ENCODE data around the gene DRC3. TPM values are rescaled to one million over a fixed set of nuclear protein-coding genes. Genes with fewer than 3 reads are reported as not detected.

The DRC3 gene
- total and polyA plus RNA-seq, 10 of the 15 experiments (the other 5 are each of a cell fraction or from before 2014, with no cell fraction given), result 0.18 to 2.3 (median 0.60) TPM; not detected in 3

DNA sequence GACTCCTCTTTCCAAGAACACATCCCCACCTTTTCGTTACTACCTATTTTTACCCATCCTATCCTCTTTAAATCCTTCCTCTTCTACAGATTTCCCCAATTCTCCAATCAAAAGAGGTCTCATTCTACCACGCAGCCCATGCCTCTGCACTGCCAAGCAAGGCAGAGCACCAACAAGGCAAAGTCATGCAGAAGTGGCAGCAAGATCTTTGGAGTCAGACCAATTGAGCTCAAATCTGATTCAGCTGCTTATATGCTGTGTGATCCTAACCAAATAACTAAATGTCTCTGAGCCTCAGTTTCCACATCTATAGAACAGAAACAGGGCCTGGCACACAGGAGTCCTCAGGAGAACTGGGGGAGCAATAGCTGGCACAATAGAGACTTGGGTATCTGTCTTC, 41.5 kb upstream of the DRC3 start (continued):
- no peak for TF ChIP-seq CBX5 (IDR thresholded peaks at IDR 0.05; ENCODE audit: low read depth)
- TF ChIP-seq NR2F1 (conservative IDR thresholded peaks at IDR 0.05), result no peak
- TF ChIP-seq BCL11A (IDR thresholded peaks at IDR 0.05; ENCODE audit: low read depth, low read length), result no peak
- TF ChIP-seq ZNF622 (IDR thresholded peaks at IDR 0.05), result no peak
- TF ChIP-seq RUNX3 (IDR thresholded peaks at IDR 0.05; ENCODE audit: low read length), result no peak
- TF ChIP-seq JUNB (IDR thresholded peaks at IDR 0.05), result no peak
- TF ChIP-seq, protein P1, sequence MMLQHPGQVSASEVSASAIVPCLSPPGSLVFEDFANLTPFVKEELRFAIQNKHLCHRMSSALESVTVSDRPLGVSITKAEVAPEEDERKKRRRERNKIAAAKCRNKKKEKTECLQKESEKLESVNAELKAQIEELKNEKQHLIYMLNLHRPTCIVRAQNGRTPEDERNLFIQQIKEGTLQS (IDR thresholded peaks at IDR 0.05; ENCODE audit: borderline replicate concordance, extremely low read depth, low read depth, low read length), result no peak
- TF ChIP-seq FOS (IDR thresholded peaks at IDR 0.05; ENCODE audit: borderline replicate concordance, extremely low read depth, insufficient read length), result no peak
- no peak for TF ChIP-seq KDM1A (IDR thresholded peaks at IDR 0.05; ENCODE audit: borderline replicate concordance)

DNA sequence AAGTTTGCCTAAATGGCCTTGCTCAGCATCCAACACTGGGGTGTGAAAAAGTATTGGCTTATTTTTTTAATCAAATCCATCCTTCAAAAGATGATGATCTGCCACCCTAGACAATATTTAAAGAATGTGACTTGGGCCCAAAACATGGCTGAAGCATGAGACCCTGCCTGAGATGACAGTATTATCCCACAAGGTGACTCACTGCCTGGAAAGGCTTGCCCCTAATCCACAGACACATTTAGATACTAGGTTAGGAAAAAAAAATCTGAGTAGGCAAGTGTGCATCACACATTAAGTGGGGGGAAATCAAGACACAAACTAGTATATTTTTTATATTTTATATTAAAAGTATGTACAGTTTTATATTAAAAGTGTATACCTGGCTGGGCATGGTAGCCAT, 38.9 kb upstream of the DRC3 start:
- RAD21 ChIA-PET (ENCODE audit: unreplicated experiment), result no interaction called here
- ATAC-seq (no peak), FAIRE-seq (no peak), DNase-seq (ENCODE audit: low read depth, low spot score) (no peak)
- no peak overlapping the region for H2AFZ ChIP-seq (ENCODE audit: control insufficient read depth, low read depth, low read length)
- no peaks in the 10 kb centered on the region for H3K79me2 ChIP-seq (ENCODE audit: control insufficient read depth, insufficient read depth, low read length)
- no peak overlapping the region for H3K9ac ChIP-seq (ENCODE audit: control insufficient read depth, insufficient read depth, low read length)
- no peaks in the 10 kb centered on the region for H3K27me3 ChIP-seq (replicated peaks in 1 of 2; ENCODE audit: control insufficient read depth in 2 of 2, insufficient read depth in 2 of 2, low read length in 1 of 2)
- in situ Hi-C loops (cut with MboI) (no loop called here), intact Hi-C loops (cut with micrococcal nuclease; ENCODE audit: unreplicated experiment) (loop anchor here (5.0 kb wide), 1 partner anchor 51 kb away; no protein-coding TSS in a partner anchor)
- no peaks in the 10 kb centered on the region for H3K9me3 ChIP-seq (replicated peaks; ENCODE audit: control insufficient read depth, insufficient read depth, low read length)
- SMC1A ChIA-PET (ENCODE audit: uncharacterized antibody, unreplicated experiment), result interaction anchor here (0.8 kb wide), 1 partner anchor 14 kb away, joined by 3 read pairs; no protein-coding TSS in a partner anchor
- no TSS peak for BruUV-seq (replicated peaks)
- peaks cover 3% of the 10 kb centered on the region; the same call in 1 of the 2 replicates for H3K4me1 ChIP-seq (ENCODE audit: control insufficient read depth, insufficient read depth, low read length)
- POLR2A ChIA-PET, result interaction anchor here (0.9 kb wide), 1 partner anchor 24 kb away, joined by 4 read pairs; no protein-coding TSS in a partner anchor
- no peaks in the 10 kb centered on the region; the same call in 1 of the 2 replicates for H4K20me1 ChIP-seq (ENCODE audit: control insufficient read depth, insufficient read depth)
- TF ChIP-seq, protein P2, sequence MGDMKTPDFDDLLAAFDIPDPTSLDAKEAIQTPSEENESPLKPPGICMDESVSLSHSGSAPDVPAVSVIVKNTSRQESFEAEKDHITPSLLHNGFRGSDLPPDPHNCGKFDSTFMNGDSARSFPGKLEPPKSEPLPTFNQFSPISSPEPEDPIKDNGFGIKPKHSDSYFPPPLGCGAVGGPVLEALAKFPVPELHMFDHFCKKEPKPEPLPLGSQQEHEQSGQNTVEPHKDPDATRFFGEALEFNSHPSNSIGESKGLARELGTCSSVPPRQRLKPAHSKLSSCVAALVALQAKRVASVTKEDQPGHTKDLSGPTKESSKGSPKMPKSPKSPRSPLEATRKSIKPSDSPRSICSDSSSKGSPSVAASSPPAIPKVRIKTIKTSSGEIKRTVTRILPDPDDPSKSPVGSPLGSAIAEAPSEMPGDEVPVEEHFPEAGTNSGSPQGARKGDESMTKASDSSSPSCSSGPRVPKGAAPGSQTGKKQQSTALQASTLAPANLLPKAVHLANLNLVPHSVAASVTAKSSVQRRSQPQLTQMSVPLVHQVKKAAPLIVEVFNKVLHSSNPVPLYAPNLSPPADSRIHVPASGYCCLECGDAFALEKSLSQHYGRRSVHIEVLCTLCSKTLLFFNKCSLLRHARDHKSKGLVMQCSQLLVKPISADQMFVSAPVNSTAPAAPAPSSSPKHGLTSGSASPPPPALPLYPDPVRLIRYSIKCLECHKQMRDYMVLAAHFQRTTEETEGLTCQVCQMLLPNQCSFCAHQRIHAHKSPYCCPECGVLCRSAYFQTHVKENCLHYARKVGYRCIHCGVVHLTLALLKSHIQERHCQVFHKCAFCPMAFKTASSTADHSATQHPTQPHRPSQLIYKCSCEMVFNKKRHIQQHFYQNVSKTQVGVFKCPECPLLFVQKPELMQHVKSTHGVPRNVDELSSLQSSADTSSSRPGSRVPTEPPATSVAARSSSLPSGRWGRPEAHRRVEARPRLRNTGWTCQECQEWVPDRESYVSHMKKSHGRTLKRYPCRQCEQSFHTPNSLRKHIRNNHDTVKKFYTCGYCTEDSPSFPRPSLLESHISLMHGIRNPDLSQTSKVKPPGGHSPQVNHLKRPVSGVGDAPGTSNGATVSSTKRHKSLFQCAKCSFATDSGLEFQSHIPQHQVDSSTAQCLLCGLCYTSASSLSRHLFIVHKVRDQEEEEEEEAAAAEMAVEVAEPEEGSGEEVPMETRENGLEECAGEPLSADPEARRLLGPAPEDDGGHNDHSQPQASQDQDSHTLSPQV (IDR thresholded peaks at IDR 0.05), result no peak
- TF ChIP-seq ZNF24 (IDR thresholded peaks at IDR 0.05) (no peak), ASH2L (IDR thresholded peaks at IDR 0.05; ENCODE audit: borderline replicate concordance, low read depth) (no peak), DPF2 (IDR thresholded peaks at IDR 0.05) (no peak), MEF2B (IDR thresholded peaks at IDR 0.05; ENCODE audit: partially characterized antibody, poor library complexity, severe bottlenecking) (no peak), POU2F2 (IDR thresholded peaks at IDR 0.05; ENCODE audit: borderline replicate concordance, low read depth, low read length) (no peak), SP1 (IDR thresholded peaks at IDR 0.05; ENCODE audit: low read depth, low read length) (no peak)
- TF ChIP-seq, protein P3, sequence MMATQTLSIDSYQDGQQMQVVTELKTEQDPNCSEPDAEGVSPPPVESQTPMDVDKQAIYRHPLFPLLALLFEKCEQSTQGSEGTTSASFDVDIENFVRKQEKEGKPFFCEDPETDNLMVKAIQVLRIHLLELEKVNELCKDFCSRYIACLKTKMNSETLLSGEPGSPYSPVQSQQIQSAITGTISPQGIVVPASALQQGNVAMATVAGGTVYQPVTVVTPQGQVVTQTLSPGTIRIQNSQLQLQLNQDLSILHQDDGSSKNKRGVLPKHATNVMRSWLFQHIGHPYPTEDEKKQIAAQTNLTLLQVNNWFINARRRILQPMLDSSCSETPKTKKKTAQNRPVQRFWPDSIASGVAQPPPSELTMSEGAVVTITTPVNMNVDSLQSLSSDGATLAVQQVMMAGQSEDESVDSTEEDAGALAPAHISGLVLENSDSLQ (IDR thresholded peaks at IDR 0.05), result no peak
- CTCF ChIA-PET, result interaction anchor here (1.4 to 2.4 kb wide), 2 partner anchors 14 to 100 kb away, joined by 4 to 5 read pairs; no protein-coding TSS in a partner anchor
- H3K27ac ChIP-seq (ENCODE audit: control insufficient read depth, insufficient read depth), result no peak overlapping the region
- no peaks in the 10 kb centered on the region for H3K36me3 ChIP-seq (ENCODE audit: control insufficient read depth in 2 of 2, insufficient read depth in 2 of 2, low read length in 1 of 2)
- H3K4me2 ChIP-seq (ENCODE audit: control insufficient read depth, insufficient read depth), result no peak overlapping the region
- H3K4me3 ChIP-seq, result no peak overlapping the region
